Body of pancreas (tissue), 4 donors: ENCODE data around the gene TRAPPC2L. TPM values are rescaled to one million over a fixed set of nuclear protein-coding genes. Genes with fewer than 3 reads are reported as not detected.

Experiments
- ATAC-seq: fragments of 150-250 bp; one replicate; pipeline ENCODE4 v1.9.1; 2016
- DNase-seq, 4 donors: peaks; one replicate each; pipeline ENCODE4 v3.0.0-alpha.2; 2019
- H3K27ac ChIP-seq, 4 donors: fragments of 200-600 bp; sonication (generic); 1 replicate in 3 of 4; 2 replicates in 1 of 4; pipeline versions ENCODE4 v1.5.1 to v1.6.1; 2016 to 2019; ENCODE audit warnings: mild to moderate bottlenecking in 1 of 4, mixed read lengths in 1 of 4, moderate library complexity in 1 of 4
- H3K27me3 ChIP-seq, 2 donors: fragments of 200-600 bp; sonication (generic); one replicate each; pipeline ENCODE4 v1.6.0; 2016; ENCODE audit warnings: mild to moderate bottlenecking in 1 of 2
- H3K36me3 ChIP-seq, 2 donors: fragments of 200-600 bp; sonication (generic); replicated peaks in 1 of 2; 2 replicates each; pipeline ENCODE4 v1.5.1; 2016; ENCODE audit warnings: low read depth in 2 of 2; ENCODE audit not compliant: insufficient read depth in 1 of 2
- H3K4me1 ChIP-seq: fragments of 200-600 bp; sonication (generic); one replicate; pipeline ENCODE4 v1.6.0; 2016
- H3K4me3 ChIP-seq, 2 donors: fragments of 200-600 bp; sonication (generic); 1 replicate in 1 of 2; 2 replicates in 1 of 2; pipeline ENCODE4 v1.5.1; 2016 to 2019
- H3K9me3 ChIP-seq, 3 donors: fragments of 200-600 bp; sonication (generic); 1 replicate in 2 of 3; 2 replicates in 1 of 3; pipeline ENCODE4 v1.5.1; 2016
- POLR2A ChIP-seq, 3 donors: fragments of 450-650 bp; IDR thresholded peaks; one replicate each; pipeline ENCODE4 v1.6.1; 2016; ENCODE audit warnings: antibody characterized with exemption in 3 of 3, mild to moderate bottlenecking in 2 of 3
- WGBS, 2 donors: methylation state at CpG; one replicate each; pipeline ENCODE4 v1.1.5; 2017; 5-methylcytosine and 5-hydroxymethylcytosine counted together
- intact Hi-C: fragments of 100-400 bp; cut with DNase I; formaldehyde crosslinking; loops from one replicate; pipeline ENCODE4 v1.15.1; 2023
- total RNA-seq, 2 donors: library from RNA; depleted of rRNA; stranded (reverse); fragments of >200 nt; gene quantifications; one replicate each; pipeline ENCODE4 v1.1.0, GENCODE V29; 2016
- TF ChIP-seq, protein P1 (sequence below), 7 experiments: fragments of 450-650 bp in 4 of 7; fragments of 200-600 bp in 3 of 7; sonication (generic) in 3 of 7; IDR thresholded peaks; one replicate each; pipeline ENCODE4 v1.5.1; 2016 to 2019; ENCODE audit warnings: antibody characterized with exemption in 7 of 7

TRAPPC2L gene
- total RNA-seq, 2 donors from 2014 or later = 7.6 to 35.5 TPM

GRCh38 chr16:88909431-88910210 is 52.7 kb downstream of the TRAPPC2L start:
- DNase-seq = peak; percentile 55 to 79 (median 78)

GRCh38 chr16:88910284-88911135 is 53.6 kb downstream of the TRAPPC2L start:
- no peak overlapping the region for H3K4me3 ChIP-seq
- WGBS, 2 donors = 59 to 63% methylated on average over 8 to 26 of the region's 26 CpGs
- TF ChIP-seq POLR2A (IDR thresholded peaks at IDR 0.05) = no peak
- TF ChIP-seq, protein P1, sequence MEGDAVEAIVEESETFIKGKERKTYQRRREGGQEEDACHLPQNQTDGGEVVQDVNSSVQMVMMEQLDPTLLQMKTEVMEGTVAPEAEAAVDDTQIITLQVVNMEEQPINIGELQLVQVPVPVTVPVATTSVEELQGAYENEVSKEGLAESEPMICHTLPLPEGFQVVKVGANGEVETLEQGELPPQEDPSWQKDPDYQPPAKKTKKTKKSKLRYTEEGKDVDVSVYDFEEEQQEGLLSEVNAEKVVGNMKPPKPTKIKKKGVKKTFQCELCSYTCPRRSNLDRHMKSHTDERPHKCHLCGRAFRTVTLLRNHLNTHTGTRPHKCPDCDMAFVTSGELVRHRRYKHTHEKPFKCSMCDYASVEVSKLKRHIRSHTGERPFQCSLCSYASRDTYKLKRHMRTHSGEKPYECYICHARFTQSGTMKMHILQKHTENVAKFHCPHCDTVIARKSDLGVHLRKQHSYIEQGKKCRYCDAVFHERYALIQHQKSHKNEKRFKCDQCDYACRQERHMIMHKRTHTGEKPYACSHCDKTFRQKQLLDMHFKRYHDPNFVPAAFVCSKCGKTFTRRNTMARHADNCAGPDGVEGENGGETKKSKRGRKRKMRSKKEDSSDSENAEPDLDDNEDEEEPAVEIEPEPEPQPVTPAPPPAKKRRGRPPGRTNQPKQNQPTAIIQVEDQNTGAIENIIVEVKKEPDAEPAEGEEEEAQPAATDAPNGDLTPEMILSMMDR (IDR thresholded peaks at IDR 0.05) = no peak
- DNase-seq = peak in 2 of 4 donors; percentile 41 to 45
- no peaks in the 10 kb centered on the region for H3K36me3 ChIP-seq
- ATAC-seq = no peak
- peak overlapping the region; percentile 26 to 80 (median 47) for H3K27ac ChIP-seq
- no peaks in the 10 kb centered on the region for H3K9me3 ChIP-seq
- intact Hi-C loops = no loop called here
- peaks cover 37% of the 10 kb centered on the region for H3K4me1 ChIP-seq
- H3K27me3 ChIP-seq = no peaks in the 10 kb centered on the region

More at GRCh38 chr16:88909431-88910210, 52.7 kb downstream of the TRAPPC2L start:
- H3K27me3 ChIP-seq = no peaks in the 10 kb centered on the region
- H3K27ac ChIP-seq = peak overlapping the region; percentile 26 to 80 (median 47)
- 37 to 63% methylated on average over 21 to 44 of the region's 44 CpGs for WGBS, 2 donors
- intact Hi-C loops = no loop called here
- peak; percentile 65 for ATAC-seq
- no peak overlapping the region for H3K4me3 ChIP-seq
- peaks cover 37% of the 10 kb centered on the region for H3K4me1 ChIP-seq
- no peak for TF ChIP-seq POLR2A (IDR thresholded peaks at IDR 0.05)
- TF ChIP-seq, protein P1 (IDR thresholded peaks at IDR 0.05) = no peak
- no peaks in the 10 kb centered on the region for H3K36me3 ChIP-seq
- no peaks in the 10 kb centered on the region for H3K9me3 ChIP-seq

DNA sequence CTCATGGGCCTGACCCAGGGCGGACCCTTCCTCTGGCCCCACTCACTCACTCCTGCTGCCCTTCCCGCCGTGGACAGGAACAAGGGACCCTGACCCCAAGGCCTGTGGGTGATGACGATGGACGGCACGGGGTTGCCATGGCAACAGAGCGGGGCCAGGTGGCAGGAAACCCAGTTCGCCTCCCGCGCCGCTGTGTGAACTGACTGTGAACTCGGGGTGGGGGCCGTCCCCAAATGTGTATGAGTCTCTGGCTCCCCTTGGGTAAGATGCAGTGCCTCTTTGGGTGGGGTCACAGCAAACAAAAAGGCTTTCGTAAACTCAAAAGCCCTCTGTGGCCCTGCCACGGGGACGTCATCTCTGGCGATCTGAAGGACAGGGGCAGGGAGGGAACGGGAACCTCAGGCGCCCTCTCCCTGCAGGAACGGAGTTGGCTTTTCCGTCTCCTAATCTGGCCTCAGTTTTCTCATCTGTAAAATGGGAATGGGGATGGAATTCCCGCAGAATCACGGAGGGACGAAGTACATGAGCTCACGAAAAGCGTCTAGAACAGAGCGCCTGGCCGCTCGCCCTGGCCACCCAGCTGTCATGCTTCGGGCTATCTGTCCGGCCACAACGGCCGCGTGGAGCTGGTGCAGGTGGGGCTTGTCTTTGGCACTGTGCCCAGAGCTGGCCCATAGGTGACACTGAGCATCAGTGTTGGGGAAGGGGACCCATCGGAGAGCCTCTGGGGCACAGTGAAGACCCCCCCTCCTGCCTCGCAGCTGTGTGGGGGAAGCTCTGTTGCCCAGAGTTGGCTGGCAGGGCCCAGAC is 54.4 kb downstream of the TRAPPC2L start:
- TF ChIP-seq, protein P1 (IDR thresholded peaks at IDR 0.05) = no peak
- TF ChIP-seq POLR2A (IDR thresholded peaks at IDR 0.05) = no peak
- no peak overlapping the region for H3K4me3 ChIP-seq
- H3K4me1 ChIP-seq = peaks cover 37% of the 10 kb centered on the region
- ATAC-seq (no peak), DNase-seq (peak in 2 of 4 donors; percentile 34 to 48)
- intact Hi-C loops = no loop called here
- WGBS, 2 donors = 63 to 83% methylated on average over 16 to 36 of the region's 36 CpGs
- peak overlapping the region in 3 of 4 donors; percentile 15 to 80 (median 55) for H3K27ac ChIP-seq
- H3K9me3 ChIP-seq = no peaks in the 10 kb centered on the region
- no peaks in the 10 kb centered on the region for H3K27me3 ChIP-seq
- H3K36me3 ChIP-seq = no peaks in the 10 kb centered on the region

GRCh38 chr16:88911946-88912310 is 55.0 kb downstream of the TRAPPC2L start:
- no peaks in the 10 kb centered on the region for H3K9me3 ChIP-seq
- no peak overlapping the region for H3K4me3 ChIP-seq
- ATAC-seq (no peak), DNase-seq (no peak)
- H3K27ac ChIP-seq = no peak overlapping the region
- WGBS, 2 donors = 88 to 96% methylated on average over 12 to 14 of the region's 16 CpGs
- no peaks in the 10 kb centered on the region for H3K36me3 ChIP-seq
- no peaks in the 10 kb centered on the region for H3K27me3 ChIP-seq
- TF ChIP-seq POLR2A (IDR thresholded peaks at IDR 0.05) = no peak
- TF ChIP-seq, protein P1 (IDR thresholded peaks at IDR 0.05) = no peak
- intact Hi-C loops = no loop called here
- H3K4me1 ChIP-seq = peaks cover 37% of the 10 kb centered on the region

Other genes with a start within 250 kb of the TRAPPC2L start
- gene IL17C, start 218.6 kb upstream of the TRAPPC2L start, total RNA-seq = not detected
- 100 to 1,000 TPM; 126 to 177 TPM for gene CYBA, start 206.1 kb upstream of the TRAPPC2L start, total RNA-seq
- 10 to 100 TPM; 16.9 to 28.7 TPM for gene MVD, start 194.0 kb upstream of the TRAPPC2L start, total RNA-seq
- gene SNAI3, start 170.6 kb upstream of the TRAPPC2L start, total RNA-seq = under 1 TPM in 1 of 2 donors, not detected in 1; 0.26 TPM
- 10 to 100 TPM; 16.6 to 27.7 TPM for gene RNF166, start 150.7 kb upstream of the TRAPPC2L start, total RNA-seq
- gene CTU2, start 150.6 kb upstream of the TRAPPC2L start, total RNA-seq = 10 to 100 TPM in 1 of 2 donors, 1 to 10 TPM in 1; 5.7 to 10.2 TPM
- 100 to 1,000 TPM in 1 of 2 donors, 10 to 100 TPM in 1; 61.0 to 269 TPM for gene PIEZO1, start 71.9 kb upstream of the TRAPPC2L start, total RNA-seq
- 1 to 10 TPM in 1 of 2 donors, not detected in 1; 7.6 TPM for gene CDT1, start 53.3 kb upstream of the TRAPPC2L start, total RNA-seq
- 100 to 1,000 TPM in 1 of 2 donors, 10 to 100 TPM in 1; 95.9 to 104 TPM for gene APRT, start 45.2 kb upstream of the TRAPPC2L start, total RNA-seq
- 10 to 100 TPM in 1 of 2 donors, 1 to 10 TPM in 1; 8.8 to 48.8 TPM for gene GALNS, start 180 bp upstream of the TRAPPC2L start, total RNA-seq
- not detected for gene PABPN1L, start 9.5 kb downstream of the TRAPPC2L start, total RNA-seq
- 10 to 100 TPM in 1 of 2 donors, 1 to 10 TPM in 1; 7.8 to 16.2 TPM for gene CBFA2T3, start 120.1 kb downstream of the TRAPPC2L start, total RNA-seq
- 10 to 100 TPM; 22.1 to 48.8 TPM for gene ACSF3, start 236.7 kb downstream of the TRAPPC2L start, total RNA-seq